HG02973 (cell line): Measurements from ENCODE around the gene PACRG.

Source experiments
- ATAC-seq: cut with Tn5 transposase; IDR thresholded peaks from one replicate; pipeline ENCODE4 v1.9.1; 2021; ENCODE audit warnings: moderate library complexity; ENCODE audit not compliant: unreplicated experiment

Gene PACRG

GRCh38 chr6:163228041-163228440, 500.3 kb downstream of the PACRG start:
- no peak for ATAC-seq

DNA sequence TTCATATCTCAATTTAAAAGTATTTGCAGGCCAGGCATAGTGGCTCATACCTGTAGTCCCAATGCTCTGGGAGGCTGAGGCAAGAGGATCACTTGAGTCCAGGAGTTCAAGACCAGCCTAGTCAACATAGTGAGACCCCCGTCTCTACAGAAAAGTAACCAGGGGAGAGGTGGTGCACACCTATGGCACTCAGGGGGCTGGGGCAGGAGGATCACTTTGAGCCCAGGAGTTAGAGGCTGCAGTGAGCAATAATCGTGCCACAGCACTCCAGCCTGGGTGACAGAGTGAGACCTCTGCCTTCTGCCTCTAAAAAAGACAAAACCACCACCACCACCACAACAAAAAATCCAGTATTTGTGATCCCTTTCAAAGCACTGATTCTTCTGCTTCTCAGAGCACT, 501.3 kb downstream of the PACRG start:
- no peak for ATAC-seq

DNA sequence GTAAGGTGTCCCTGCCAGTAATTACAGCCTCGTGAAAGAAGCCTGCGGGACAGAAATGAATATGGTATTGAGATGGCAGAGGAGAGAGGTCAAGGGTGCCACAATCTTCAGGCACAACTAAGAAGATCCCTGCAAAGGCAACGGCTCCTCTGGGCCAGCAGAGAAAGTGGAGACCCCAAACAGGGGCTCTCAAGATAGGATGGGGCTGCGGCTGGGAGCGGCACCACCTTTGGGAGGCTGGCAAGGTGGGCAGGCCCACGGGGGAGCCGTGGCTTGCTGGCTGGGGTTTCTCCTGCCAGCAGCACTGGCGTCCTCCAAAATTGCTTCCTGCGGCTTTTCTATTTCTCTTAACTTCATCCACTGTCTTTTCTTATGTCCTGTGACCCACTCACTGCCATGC, 503.1 kb downstream of the PACRG start:
- no peak for ATAC-seq

- ATAC-seq = no peak
These were observed 503.7 kb downstream of the PACRG start for GRCh38 chr6:163231356-163232014.

GRCh38 chr6:163232015-163232523, 504.3 kb downstream of the PACRG start:
- ATAC-seq = no peak

- no peak for ATAC-seq
These were observed 504.9 kb downstream of the PACRG start for GRCh38 chr6:163232649-163233048.

GRCh38 chr6:163237110-163237509, 509.3 kb downstream of the PACRG start:
- no peak for ATAC-seq

- ATAC-seq = no peak
These were observed 512.0 kb downstream of the PACRG start for GRCh38 chr6:163239572-163240340.

GRCh38 chr6:163240556-163240955, 512.8 kb downstream of the PACRG start:
- ATAC-seq = no peak

GRCh38 chr6:163241683-163242082, 513.9 kb downstream of the PACRG start:
- no peak for ATAC-seq

GRCh38 chr6:163243083-163243482, 515.3 kb downstream of the PACRG start:
- ATAC-seq = no peak

DNA sequence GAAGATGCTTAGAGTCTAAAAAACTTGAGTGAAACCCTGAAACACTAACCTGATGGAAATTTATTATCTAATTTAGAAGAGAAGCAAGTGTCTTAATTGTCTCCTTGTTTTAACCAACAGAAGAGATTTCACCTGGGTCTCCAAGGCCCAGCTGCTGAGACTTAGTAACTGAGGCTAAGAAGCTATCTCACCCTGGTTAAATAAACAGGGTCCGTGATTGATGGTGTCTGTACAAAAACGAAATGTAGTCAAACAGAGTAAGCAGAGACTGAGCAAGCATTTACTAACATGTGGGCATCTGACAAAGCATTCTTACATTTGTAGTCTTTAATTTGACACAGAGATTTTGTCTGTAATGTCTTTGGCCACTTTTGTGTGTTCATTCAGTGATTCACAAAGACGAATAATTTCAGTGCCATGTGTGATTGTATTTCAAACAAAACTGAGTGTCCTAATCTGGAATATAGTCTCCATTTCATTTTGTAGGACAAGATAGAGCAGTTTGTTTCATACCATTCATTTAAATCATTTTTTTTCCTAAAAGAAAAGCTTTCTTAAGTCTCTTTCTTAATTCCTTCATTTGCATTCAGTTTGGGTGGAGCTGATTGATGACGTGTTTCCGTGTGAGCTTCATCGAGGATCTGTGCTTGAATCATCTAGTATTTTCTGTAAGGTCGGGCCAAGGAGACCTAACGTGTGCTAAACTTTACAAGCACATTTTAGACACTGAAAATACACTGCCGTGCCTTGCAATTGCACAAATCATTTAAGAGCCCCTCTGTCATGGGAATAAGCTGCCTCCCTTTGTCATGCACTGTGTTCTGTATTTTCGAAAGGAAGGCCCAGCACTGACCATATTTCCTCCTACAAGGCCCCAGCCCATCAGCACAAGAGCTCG, 516.2 kb downstream of the PACRG start:
- ATAC-seq = no peak

DNA sequence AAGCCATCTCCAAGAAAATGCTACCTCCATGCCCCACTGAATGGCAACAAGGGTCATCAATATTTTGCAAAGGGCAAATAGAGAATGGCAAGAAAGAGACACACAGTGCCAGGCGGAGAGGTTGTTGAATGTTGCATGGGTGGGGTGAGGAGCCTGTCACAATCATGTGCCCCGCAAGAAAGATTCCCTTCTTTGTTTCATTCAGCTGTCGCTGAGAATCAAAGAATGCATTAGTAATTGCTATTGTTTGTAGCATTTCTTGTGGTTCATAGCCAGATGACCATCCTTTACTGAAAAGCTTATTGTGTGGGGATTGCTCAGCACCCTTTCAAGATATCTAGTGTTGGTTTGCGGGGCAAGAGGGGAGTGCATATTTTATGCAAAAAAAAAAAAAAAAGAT, 520.3 kb downstream of the PACRG start:
- no peak for ATAC-seq

GRCh38 chr6:163249651-163250101, 521.9 kb downstream of the PACRG start:
- ATAC-seq = no peak

GRCh38 chr6:163250116-163250515, 522.3 kb downstream of the PACRG start:
- ATAC-seq = no peak

- ATAC-seq = no peak
These were observed 524.4 kb downstream of the PACRG start for GRCh38 chr6:163252061-163252591.

DNA sequence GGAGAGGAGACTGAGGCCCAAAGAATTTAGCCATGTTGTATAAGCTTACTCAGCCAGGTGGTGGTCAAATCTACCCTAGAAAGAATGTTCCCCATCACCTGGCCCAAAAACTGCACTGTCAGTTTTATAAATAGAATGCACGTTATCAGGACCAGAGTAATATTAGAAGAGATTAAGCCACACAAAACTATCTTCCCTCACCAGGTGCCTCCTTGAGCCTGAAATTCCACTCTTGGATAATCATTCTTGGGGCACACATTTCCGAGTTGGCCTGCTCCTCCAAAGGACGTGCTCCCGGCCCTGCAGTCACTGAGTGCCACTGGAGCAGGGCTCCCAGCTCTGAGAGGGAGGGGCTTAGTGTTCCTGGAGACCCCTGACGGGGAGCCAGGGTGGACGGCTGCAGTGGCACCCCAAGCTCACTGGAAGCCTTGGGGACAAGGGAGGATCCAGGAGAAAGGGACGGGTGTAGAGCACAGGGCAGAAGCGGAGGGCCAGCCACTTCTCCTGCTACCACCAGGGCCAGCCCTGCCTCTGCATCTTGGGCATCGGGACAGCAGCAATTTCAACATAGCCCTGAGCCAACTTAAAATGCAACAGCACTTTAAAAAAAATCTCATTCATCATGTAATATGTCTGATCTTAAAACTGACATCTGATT, 525.9 kb downstream of the PACRG start:
- no peak for ATAC-seq

GRCh38 chr6:163254341-163254835, 526.6 kb downstream of the PACRG start:
- ATAC-seq = no peak

- ATAC-seq = no peak
These were observed 527.5 kb downstream of the PACRG start for GRCh38 chr6:163255265-163255664.

DNA sequence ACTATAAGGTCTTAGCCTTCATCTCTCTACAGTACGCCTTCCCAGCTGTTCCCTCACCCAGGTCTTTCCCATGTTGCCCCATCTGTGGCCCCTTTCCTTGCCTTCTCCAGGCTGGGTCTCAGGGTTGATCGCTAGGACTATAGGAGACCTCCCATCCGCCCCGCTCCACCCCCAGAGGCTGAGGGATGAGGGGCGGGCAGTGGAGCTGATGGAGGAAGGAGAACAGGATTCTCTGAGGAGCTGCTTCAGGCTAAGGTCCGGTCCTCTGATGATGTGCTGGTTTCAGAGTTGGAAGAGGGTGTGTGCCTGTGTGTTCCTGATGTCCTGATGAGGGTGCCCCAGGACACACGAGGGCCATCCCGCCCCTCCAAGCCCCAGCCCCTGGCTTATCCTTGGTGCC, 531.9 kb downstream of the PACRG start:
- ATAC-seq = no peak
